DMS153 (cell line): ENCODE measurements around the gene HPSE2.
A peak's percentile ranks its signal among the peaks of the same experiment; 100 is the strongest.
"Not testable (repeated sequence)": the region's sequence is repeated elsewhere in the genome, so short reads cannot be mapped to it uniquely, and the experiment has no call there.

ENCODE experiments used
- DNase-seq: peaks from one replicate; lab custom pipeline; 2025; lab: John Stamatoyannopoulos, UW

HPSE2 gene

GRCh38 chr10:98563811-98564210, 671.8 kb downstream of the HPSE2 start:
- DNase-seq: no peak

- DNase-seq: no peak
Measured at GRCh38 chr10:98560565-98560964, 675.1 kb downstream of the HPSE2 start.

GRCh38 chr10:98556061-98556460, 679.6 kb downstream of the HPSE2 start:
- DNase-seq: no peak

GRCh38 chr10:98555021-98555619, 680.5 kb downstream of the HPSE2 start:
- DNase-seq: peak; percentile 79

GRCh38 chr10:98541561-98541960, 694.1 kb downstream of the HPSE2 start:
- not testable (repeated sequence) for DNase-seq

GRCh38 chr10:98539578-98539977, 696.1 kb downstream of the HPSE2 start:
- no peak for DNase-seq

- no peak for DNase-seq
Measured at GRCh38 chr10:98538472-98538871, 697.2 kb downstream of the HPSE2 start.

GRCh38 chr10:98536551-98536950, 699.1 kb downstream of the HPSE2 start:
- peak; percentile 54 for DNase-seq

- no peak for DNase-seq
Measured at GRCh38 chr10:98533746-98534445, 701.8 kb downstream of the HPSE2 start.

GRCh38 chr10:98533241-98533640, 702.4 kb downstream of the HPSE2 start:
- no peak for DNase-seq

- no peak for DNase-seq
Measured at GRCh38 chr10:98528805-98529183, 706.9 kb downstream of the HPSE2 start.

GRCh38 chr10:98528166-98528804, 707.4 kb downstream of the HPSE2 start:
- no peak for DNase-seq

GRCh38 chr10:98525969-98526368, 709.7 kb downstream of the HPSE2 start:
- DNase-seq: no peak

- DNase-seq: no peak
Measured at GRCh38 chr10:98524124-98524523, 711.5 kb downstream of the HPSE2 start.

GRCh38 chr10:98519841-98520240, 715.8 kb downstream of the HPSE2 start:
- no peak for DNase-seq

GRCh38 chr10:98517672-98518071, 718.0 kb downstream of the HPSE2 start:
- no peak for DNase-seq

GRCh38 chr10:98516352-98516751, 719.3 kb downstream of the HPSE2 start:
- no peak for DNase-seq

GRCh38 chr10:98513704-98514103, 721.9 kb downstream of the HPSE2 start:
- DNase-seq: no peak

GRCh38 chr10:98511876-98512275, 723.8 kb downstream of the HPSE2 start:
- DNase-seq: no peak

- no peak for DNase-seq
Measured at GRCh38 chr10:98510412-98510995, 725.1 kb downstream of the HPSE2 start.

GRCh38 chr10:98509745-98510144, 725.9 kb downstream of the HPSE2 start:
- no peak for DNase-seq

GRCh38 chr10:98502535-98502934, 733.1 kb downstream of the HPSE2 start:
- DNase-seq: not testable (repeated sequence)

GRCh38 chr10:98492763-98493162, 742.9 kb downstream of the HPSE2 start:
- DNase-seq: no peak
